Kidney glomerular epithelial cell (primary cell): ENCODE measurements around the gene CIITA.

Experiments used
- DNase-seq: peaks from one replicate; lab custom pipeline; 2025; lab: John Stamatoyannopoulos, UW

CIITA gene

DNA sequence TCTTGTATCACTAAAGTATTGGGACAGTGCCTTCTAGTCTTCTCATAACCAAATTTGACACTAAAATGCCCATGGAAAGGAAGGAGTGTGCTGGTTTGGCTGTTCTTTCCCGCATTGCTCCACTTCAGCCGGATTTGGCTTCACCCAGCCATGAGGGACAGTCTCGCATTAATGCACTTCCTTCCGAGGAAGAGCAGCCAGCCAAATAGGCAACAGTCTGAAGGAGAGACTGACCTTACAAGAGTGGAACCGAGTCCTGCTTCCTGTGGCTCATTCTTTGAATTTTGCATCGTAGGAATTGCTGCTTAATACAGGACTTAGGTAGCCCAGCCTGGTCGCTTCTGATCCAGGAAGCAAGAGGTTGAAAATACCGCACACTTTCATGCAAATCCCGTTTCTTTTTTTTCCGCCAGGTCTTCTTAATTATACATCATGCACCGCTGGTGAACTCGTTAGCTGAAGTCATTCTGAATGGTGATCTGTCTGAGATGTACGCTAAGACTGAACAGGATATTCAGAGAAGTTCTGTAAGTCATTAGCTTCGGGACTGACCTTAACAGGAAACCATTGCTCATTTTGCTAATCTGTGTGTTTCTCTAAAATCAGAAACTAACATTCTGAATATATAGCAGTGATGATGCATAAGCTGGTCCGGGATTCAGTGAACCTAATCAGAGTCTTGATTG lies 105.6 kb downstream of the CIITA start:
- no peak for DNase-seq

DNA sequence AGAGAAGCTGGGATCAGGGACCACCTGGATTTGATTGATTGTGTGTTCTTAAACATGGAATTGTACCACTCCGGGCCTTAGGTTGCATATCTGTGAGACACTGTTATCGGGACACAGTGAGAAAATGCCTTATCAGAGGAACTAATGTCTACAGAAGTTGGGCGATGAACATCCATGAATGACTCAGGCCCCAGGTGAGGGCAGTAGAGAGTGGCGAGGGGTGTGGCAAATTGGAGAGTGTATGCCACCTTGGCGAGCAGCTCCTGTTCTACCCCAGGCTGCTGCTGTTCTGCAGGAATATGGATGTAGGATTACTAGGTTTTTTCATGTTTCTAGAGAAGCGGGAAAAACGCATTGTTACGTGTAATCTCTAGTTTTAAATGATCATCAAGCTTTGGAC lies 106.2 kb downstream of the CIITA start:
- no peak for DNase-seq

DNA sequence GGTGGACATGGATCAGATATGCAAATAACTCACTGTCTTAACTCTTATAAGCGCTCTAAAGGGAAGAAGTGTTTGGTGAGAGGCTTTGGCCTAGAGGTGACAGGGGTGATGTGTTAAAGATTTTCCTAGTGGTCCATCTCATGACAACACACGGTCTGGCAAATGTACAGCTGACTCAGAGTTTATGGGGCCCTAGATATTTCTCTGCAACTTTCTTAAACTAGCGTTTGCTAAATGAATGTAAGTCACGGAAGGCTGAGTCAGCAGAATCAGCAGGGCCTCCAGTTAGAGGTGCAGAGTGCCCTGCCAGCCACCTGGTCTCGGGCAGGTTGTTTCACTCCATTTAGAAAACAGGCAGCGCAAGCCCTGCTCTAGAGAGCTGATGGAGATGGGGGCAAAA lies 107.5 kb downstream of the CIITA start:
- no peak for DNase-seq
